Gastroesophageal sphincter (tissue), 4 donors: ENCODE measurements around the gene MARCO. TPM values are rescaled to one million over a fixed set of nuclear protein-coding genes. Genes with fewer than 3 reads are reported as not detected.

Source experiments
- ATAC-seq: fragments of 150-250 bp; one replicate; pipeline ENCODE4 v1.9.1; 2016; ENCODE audit warnings: mild to moderate bottlenecking, moderate library complexity
- H3K27ac ChIP-seq, 4 donors: fragments of 200-600 bp; sonication (generic) in 3 of 4; 1 replicate in 3 of 4; 2 replicates in 1 of 4; pipeline ENCODE4 v1.5.1; 2016 to 2019
- H3K27me3 ChIP-seq: fragments of 200-600 bp; sonication (generic); one replicate; pipeline ENCODE4 v1.5.1; 2019
- H3K36me3 ChIP-seq, 2 donors: fragments of 200-600 bp; sonication (generic); one replicate each; pipeline ENCODE4 v1.5.1; 2019; ENCODE audit warnings: control low read depth in 1 of 2
- H3K4me1 ChIP-seq, 3 donors: fragments of 200-600 bp; sonication (generic); 1 replicate in 2 of 3; 2 replicates in 1 of 3; pipeline ENCODE4 v1.5.1; 2016 to 2019; ENCODE audit warnings: control low read depth in 2 of 3
- H3K4me3 ChIP-seq, 2 donors: fragments of 200-600 bp; sonication (generic); one replicate each; pipeline ENCODE4 v1.5.1; 2019; ENCODE audit warnings: mild to moderate bottlenecking in 1 of 2, moderate library complexity in 1 of 2
- H3K9me3 ChIP-seq, 3 donors: fragments of 200-600 bp; sonication (generic); one replicate each; pipeline ENCODE4 v1.5.1; 2017 to 2019; ENCODE audit warnings: control low read depth in 2 of 3
- CTCF ChIP-seq, 4 experiments: fragments of 200-600 bp in 2 of 4; fragments of 450-650 bp in 2 of 4; sonication (generic) in 1 of 4; IDR thresholded peaks; one replicate each; pipeline ENCODE4 v1.5.1; 2017 to 2019; ENCODE audit warnings: antibody characterized with exemption in 4 of 4, mild to moderate bottlenecking in 2 of 4, moderate library complexity in 2 of 4
- EP300 ChIP-seq: sonication (generic); formaldehyde crosslinking; IDR thresholded peaks from one replicate; pipeline ENCODE4 v1.6.1; 2017; ENCODE audit warnings: antibody characterized with exemption, mild to moderate bottlenecking
- POLR2A ChIP-seq, 2 donors: fragments of 450-650 bp; IDR thresholded peaks; one replicate each; pipeline ENCODE4 v1.6.1; 2017; ENCODE audit warnings: antibody characterized with exemption in 2 of 2, mild to moderate bottlenecking in 2 of 2, moderate library complexity in 1 of 2
- POLR2AphosphoS5 ChIP-seq: sonication (generic); formaldehyde crosslinking; IDR thresholded peaks from one replicate; pipeline ENCODE4 v1.6.1; 2017; ENCODE audit warnings: antibody characterized with exemption
- whole genome bisulfite sequencing, 2 donors: methylation state at CpG; one replicate each; pipeline ENCODE4 v1.1.5; 2018; ENCODE audit warnings: low coverage in 1 of 2; 5-methylcytosine and 5-hydroxymethylcytosine counted together
- total RNA-seq, 4 donors: library from RNA; depleted of rRNA; stranded (reverse); fragments of >200 nt; gene quantifications; one replicate each; pipeline ENCODE4 v1.1.0, GENCODE V29; 2016

MARCO gene
- total RNA-seq, 4 donors from 2014 or later = 1.9 to 56.1 (median 24.0) TPM

GRCh38 chr2:119005555-119005954, 63.6 kb downstream of the MARCO start:
- peaks cover 34% of the 10 kb centered on the region for H3K27me3 ChIP-seq
- H3K36me3 ChIP-seq = no peaks in the 10 kb centered on the region
- no peak for ATAC-seq
- 60 to 87% methylated on average over 1 to 3 of the region's 6 CpGs for WGBS, 2 donors
- TF ChIP-seq POLR2A (IDR thresholded peaks at IDR 0.05) = no peak
- H3K4me3 ChIP-seq = no peak overlapping the region
- H3K9me3 ChIP-seq = peaks cover 0 to 12% (median 0%) of the 10 kb centered on the region in 3 donors
- no peaks in the 10 kb centered on the region for H3K4me1 ChIP-seq
- H3K27ac ChIP-seq = no peak overlapping the region

- Histone ChIP-seq H3K9me3 (peaks cover 0 to 12% (median 0%) of the 10 kb centered on the region in 3 donors), H3K27me3 (peaks cover 43% of the 10 kb centered on the region), H3K27ac (no peak overlapping the region), H3K4me1 (peaks cover 0 to 4% (median 0%) of the 10 kb centered on the region in 3 donors), H3K4me3 (no peak overlapping the region), H3K36me3 (no peaks in the 10 kb centered on the region)
- no peak for ATAC-seq
- TF ChIP-seq POLR2A (IDR thresholded peaks at IDR 0.05) (no peak), CTCF (IDR thresholded peaks at IDR 0.05) (no peak), EP300 (no peak), POLR2AphosphoS5 (no peak)
- 73% methylated on average over 3 of the region's 7 CpGs; no CpG with 5 or more reads in 1 of the 2 donors for WGBS, 2 donors
These were observed 64.4 kb downstream of the MARCO start for GRCh38 chr2:119006441-119006840.

DNA sequence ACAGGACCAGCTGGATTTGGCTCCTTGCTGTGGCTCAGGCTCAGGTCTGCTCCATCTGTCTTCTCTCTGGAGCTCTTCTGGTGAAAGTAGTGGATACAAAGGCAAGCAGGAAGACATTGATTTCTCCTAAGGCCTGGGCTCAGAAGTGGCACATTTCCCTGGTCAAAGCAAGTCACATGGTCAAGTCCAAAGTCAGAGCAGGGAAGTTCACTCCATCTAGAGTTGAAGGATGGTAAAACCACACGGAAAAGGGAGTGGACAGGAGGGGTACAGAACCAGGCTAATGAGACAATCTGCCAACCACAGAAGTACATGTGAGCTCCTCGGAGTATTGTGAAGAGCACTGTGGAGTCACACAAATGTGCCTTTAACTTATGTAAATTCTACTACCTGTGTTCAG, 66.1 kb downstream of the MARCO start:
- no peak overlapping the region for H3K4me3 ChIP-seq
- H3K27me3 ChIP-seq = peaks cover 58% of the 10 kb centered on the region
- ATAC-seq = no peak
- H3K4me1 ChIP-seq = peaks cover 0 to 8% (median 0%) of the 10 kb centered on the region in 3 donors
- WGBS, 2 donors = 81 to 100% methylated on average over 1 to 2 of the region's 2 CpGs
- TF ChIP-seq POLR2AphosphoS5 (no peak), EP300 (no peak), CTCF (IDR thresholded peaks at IDR 0.05) (no peak), POLR2A (IDR thresholded peaks at IDR 0.05) (no peak)
- H3K36me3 ChIP-seq = no peaks in the 10 kb centered on the region
- no peak overlapping the region for H3K27ac ChIP-seq
- H3K9me3 ChIP-seq = peaks cover 0 to 12% (median 0%) of the 10 kb centered on the region in 3 donors

- ATAC-seq = no peak
- WGBS, 2 donors = 25 to 38% methylated on average over 1 of the region's 3 CpGs
- Histone ChIP-seq H3K27ac (no peak overlapping the region), H3K4me1 (peaks cover 0 to 8% (median 0%) of the 10 kb centered on the region in 3 donors), H3K9me3 (peaks cover 0 to 5% (median 0%) of the 10 kb centered on the region in 3 donors), H3K4me3 (no peak overlapping the region), H3K36me3 (no peaks in the 10 kb centered on the region), H3K27me3 (peaks cover 62% of the 10 kb centered on the region)
- TF ChIP-seq EP300 (no peak), CTCF (IDR thresholded peaks at IDR 0.05) (no peak), POLR2AphosphoS5 (no peak), POLR2A (IDR thresholded peaks at IDR 0.05) (no peak)
These were observed 67.1 kb downstream of the MARCO start for GRCh38 chr2:119009110-119009509.

DNA sequence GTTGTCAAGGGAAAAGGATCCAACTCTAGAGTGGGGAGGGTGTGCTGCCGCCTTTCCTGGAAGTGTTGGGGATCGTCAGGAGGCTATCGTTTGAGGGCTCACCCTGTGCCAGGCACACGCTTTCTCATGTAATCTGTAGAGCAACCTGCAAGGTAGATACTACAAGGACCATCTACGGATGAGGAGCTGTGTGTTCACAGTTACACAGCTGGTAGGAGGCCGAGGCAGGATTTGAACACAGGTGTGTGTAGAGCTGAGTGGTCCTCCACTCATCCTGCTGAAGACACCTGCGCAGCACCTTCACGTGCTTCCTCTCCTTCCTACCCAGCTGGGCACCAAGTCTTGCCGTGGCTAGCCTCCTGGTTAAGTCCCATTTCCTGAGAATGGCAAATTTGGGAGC, 68.3 kb downstream of the MARCO start:
- Histone ChIP-seq H3K27me3 (peaks cover 60% of the 10 kb centered on the region), H3K4me1 (peaks cover 0 to 8% (median 0%) of the 10 kb centered on the region in 3 donors), H3K27ac (no peak overlapping the region), H3K4me3 (no peak overlapping the region), H3K36me3 (no peaks in the 10 kb centered on the region), H3K9me3 (no peaks in the 10 kb centered on the region)
- 60 to 65% methylated on average over 1 to 6 of the region's 9 CpGs for WGBS, 2 donors
- no peak for ATAC-seq
- TF ChIP-seq POLR2A (IDR thresholded peaks at IDR 0.05) = no peak
- no peak for TF ChIP-seq POLR2AphosphoS5
- TF ChIP-seq EP300 = no peak
- TF ChIP-seq CTCF (IDR thresholded peaks at IDR 0.05) = no peak
